Heart left ventricle (tissue), 13 donors: ENCODE results near the gene PIP5K1B.

ENCODE experiments used
- POLR2A ChIP-seq, 2 donors: fragments of 450-650 bp; IDR thresholded peaks; one replicate each; pipeline ENCODE4 v1.6.1; 2017; ENCODE audit warnings: antibody characterized with exemption in 2 of 2, mild to moderate bottlenecking in 2 of 2, moderate library complexity in 2 of 2
- TF ChIP-seq, protein P1 (sequence below), 12 donors: fragments of 200-600 bp; sonication (generic) in 4 of 12; IDR thresholded peaks; one replicate each; pipeline versions ENCODE4 v1.5.0 to v1.8.0; 2018 to 2022; ENCODE audit warnings: antibody characterized with exemption in 12 of 12, mild to moderate bottlenecking in 5 of 12
- donor health status: ischemic (EF 13 %, LVEDD 7.1; RV severe dilation, severe dysfunction).
- donor health status: DM: no; HTN: yes; CAD: no.
- donor health status: DM: no; HTN: no; CAD: no.
- donor health status: ischemic (EF 25% LVEDD 6.9; RV normal size, moderate dysfunction).
- donor health status: ischemic (EF 25% LVEDD 5.7; RV mildly dilated, moderate dysfunction).
- donor health status: ischemic (EF 35%, LVEDD 5.7; RV mildly dilated, moderate dysfunction).
- donor health status: nonischemic (EF 11% LVEDD 7.7; RV severe dilation, severe dysfunction).
- donor health status: DM: yes; HTN: yes; CAD: no.
- donor health status: PGD.
- donor health status: ischemic (EF 29% LVEDD 5.4; RV normal size, mild dysfunction).
- donor health status: nonischemic (EF 23%, LVEDD 6.1; RV moderate dilation, normal function).

DNA sequence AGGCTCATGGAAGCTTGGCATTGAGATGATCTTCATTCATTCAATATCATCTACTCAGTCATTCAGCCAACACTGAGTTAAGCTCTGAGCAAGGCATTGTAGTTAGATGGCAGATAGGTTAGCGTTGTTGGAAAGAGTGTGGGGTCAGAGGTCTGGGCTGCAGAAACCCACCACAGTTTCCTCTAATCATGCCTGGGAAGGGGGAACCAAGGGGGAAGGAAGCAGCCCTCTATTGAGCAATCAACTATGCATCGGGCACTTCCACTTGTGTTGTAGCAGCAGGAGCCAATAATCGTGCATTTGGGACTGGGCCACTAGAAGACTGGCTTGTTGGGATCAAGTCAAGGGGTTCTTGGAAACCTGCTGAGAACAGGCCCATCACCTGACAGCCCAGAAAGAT, 139.1 kb downstream of the PIP5K1B start:
- TF ChIP-seq, protein P1, sequence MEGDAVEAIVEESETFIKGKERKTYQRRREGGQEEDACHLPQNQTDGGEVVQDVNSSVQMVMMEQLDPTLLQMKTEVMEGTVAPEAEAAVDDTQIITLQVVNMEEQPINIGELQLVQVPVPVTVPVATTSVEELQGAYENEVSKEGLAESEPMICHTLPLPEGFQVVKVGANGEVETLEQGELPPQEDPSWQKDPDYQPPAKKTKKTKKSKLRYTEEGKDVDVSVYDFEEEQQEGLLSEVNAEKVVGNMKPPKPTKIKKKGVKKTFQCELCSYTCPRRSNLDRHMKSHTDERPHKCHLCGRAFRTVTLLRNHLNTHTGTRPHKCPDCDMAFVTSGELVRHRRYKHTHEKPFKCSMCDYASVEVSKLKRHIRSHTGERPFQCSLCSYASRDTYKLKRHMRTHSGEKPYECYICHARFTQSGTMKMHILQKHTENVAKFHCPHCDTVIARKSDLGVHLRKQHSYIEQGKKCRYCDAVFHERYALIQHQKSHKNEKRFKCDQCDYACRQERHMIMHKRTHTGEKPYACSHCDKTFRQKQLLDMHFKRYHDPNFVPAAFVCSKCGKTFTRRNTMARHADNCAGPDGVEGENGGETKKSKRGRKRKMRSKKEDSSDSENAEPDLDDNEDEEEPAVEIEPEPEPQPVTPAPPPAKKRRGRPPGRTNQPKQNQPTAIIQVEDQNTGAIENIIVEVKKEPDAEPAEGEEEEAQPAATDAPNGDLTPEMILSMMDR (IDR thresholded peaks at IDR 0.05) = no peak
- TF ChIP-seq POLR2A (IDR thresholded peaks at IDR 0.05) = no peak
